Gastrocnemius medialis (tissue), 4 donors: ENCODE data around the gene EBP.

Source experiments
- POLR2A ChIP-seq, 2 donors: fragments of 450-650 bp; IDR thresholded peaks; one replicate each; pipeline ENCODE4 v1.6.1; 2017; ENCODE audit warnings: antibody characterized with exemption in 2 of 2, mild to moderate bottlenecking in 2 of 2, moderate library complexity in 2 of 2
- TF ChIP-seq, protein P1 (sequence below), 5 experiments: fragments of 450-650 bp in 3 of 5; fragments of 200-600 bp in 2 of 5; sonication (generic) in 2 of 5; IDR thresholded peaks in 4 of 5; conservative IDR thresholded peaks in 1 of 5; 1 replicate in 4 of 5; 2 replicates in 1 of 5; pipeline ENCODE4 v1.5.1; 2016 to 2019; ENCODE audit warnings: antibody characterized with exemption in 5 of 5, mild to moderate bottlenecking in 3 of 5, moderate library complexity in 3 of 5

- TF ChIP-seq, protein P1, sequence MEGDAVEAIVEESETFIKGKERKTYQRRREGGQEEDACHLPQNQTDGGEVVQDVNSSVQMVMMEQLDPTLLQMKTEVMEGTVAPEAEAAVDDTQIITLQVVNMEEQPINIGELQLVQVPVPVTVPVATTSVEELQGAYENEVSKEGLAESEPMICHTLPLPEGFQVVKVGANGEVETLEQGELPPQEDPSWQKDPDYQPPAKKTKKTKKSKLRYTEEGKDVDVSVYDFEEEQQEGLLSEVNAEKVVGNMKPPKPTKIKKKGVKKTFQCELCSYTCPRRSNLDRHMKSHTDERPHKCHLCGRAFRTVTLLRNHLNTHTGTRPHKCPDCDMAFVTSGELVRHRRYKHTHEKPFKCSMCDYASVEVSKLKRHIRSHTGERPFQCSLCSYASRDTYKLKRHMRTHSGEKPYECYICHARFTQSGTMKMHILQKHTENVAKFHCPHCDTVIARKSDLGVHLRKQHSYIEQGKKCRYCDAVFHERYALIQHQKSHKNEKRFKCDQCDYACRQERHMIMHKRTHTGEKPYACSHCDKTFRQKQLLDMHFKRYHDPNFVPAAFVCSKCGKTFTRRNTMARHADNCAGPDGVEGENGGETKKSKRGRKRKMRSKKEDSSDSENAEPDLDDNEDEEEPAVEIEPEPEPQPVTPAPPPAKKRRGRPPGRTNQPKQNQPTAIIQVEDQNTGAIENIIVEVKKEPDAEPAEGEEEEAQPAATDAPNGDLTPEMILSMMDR (IDR thresholded peaks at IDR 0.05 in 4 of 5, conservative IDR thresholded peaks at IDR 0.05 in 1 of 5): no peak
- TF ChIP-seq POLR2A (IDR thresholded peaks at IDR 0.05): no peak
Measured at GRCh38 chrX:48513670-48514069, 7.9 kb upstream of the EBP start.
